K562 (cell line): ENCODE measurements around the gene ZNF22. TPM values are rescaled to one million over a fixed set of nuclear protein-coding genes. Genes with fewer than 3 reads are reported as not detected.

Source experiments
- MECOM ChIP-seq: fragments of 250-450 bp; sonication (Bioruptor Pico); IDR thresholded peaks from 2 replicates; pipeline ENCODE4 v1.8.0; 2022; ENCODE audit warnings: inconsistent platforms
- PCBP1 ChIP-seq: fragments of 200-400 bp; formaldehyde crosslinking; IDR thresholded peaks from 2 replicates; pipeline ENCODE4 v1.6.1; 2018; ENCODE audit warnings: mild to moderate bottlenecking, low read depth, low read length; ENCODE audit not compliant: poor library complexity, severe bottlenecking
- ZBTB40 ChIP-seq, 2 experiments: fragments of 450-650 bp in 1 of 2; sonication (generic) in 1 of 2; formaldehyde crosslinking in 1 of 2; IDR thresholded peaks; 2 replicates each; pipeline versions ENCODE4 v1.7.1 to v1.9.0; 2016 to 2022; ENCODE audit warnings: inconsistent platforms in 1 of 2, mild to moderate bottlenecking in 1 of 2, missing genetic modification reagents in 1 of 2
- ZBTB49 ChIP-seq: sonication (generic); formaldehyde crosslinking; IDR thresholded peaks from 2 replicates; pipeline ENCODE4 v1.8.0; 2022; ENCODE audit warnings: missing genetic modification reagents, mild to moderate bottlenecking, borderline replicate concordance
- ZEB2 ChIP-seq: fragments of 450-650 bp; IDR thresholded peaks from 2 replicates; pipeline ENCODE4 v1.6.1; 2016
- polyA plus RNA-seq, 8 experiments: library from polyadenylated mRNA; depleted of rRNA in 4 of 8; stranded (reverse) in 5 of 8; unstranded in 3 of 8; fragments of >200 nt; fragmentation: Nextera tagmentation in 2 of 8; fragmentation: Illumina TruSeq in 1 of 8; extraction: Ambion mirVana in 2 of 8; extraction: Trizol in 1 of 8; gene quantifications; 2 replicates each; pipeline versions ENCODE4 v1.2.1 to v1.2.3, GENCODE V29; 2011 to 2014; ENCODE audit warnings: inconsistent platforms in 1 of 8, missing spikeins in 1 of 8
- total RNA-seq, 7 experiments: library from RNA; depleted of rRNA in 6 of 7; stranded (reverse); fragments of >200 nt in 6 of 7; fragmentation: Illumina TruSeq in 2 of 7; extraction: Trizol in 2 of 7; gene quantifications; 2 replicates each; pipeline versions ENCODE4 v1.2.1 to v1.2.3, GENCODE V29; 2011 to 2021; ENCODE audit warnings: low replicate concordance in 1 of 7
- TF ChIP-seq, protein P1 (sequence below): fragments of 200-800 bp; sonication (Bioruptor generic); IDR thresholded peaks from 2 replicates; pipeline ENCODE4 v1.6.1; 2016; ENCODE audit warnings: missing genetic modification characterization, missing compliant biosample characterization
- TF ChIP-seq, protein P2 (sequence below): fragments of 450-650 bp; conservative IDR thresholded peaks from 2 replicates; pipeline ENCODE4 v1.6.1; 2016; ENCODE audit warnings: missing genetic modification characterization, low read depth, mild to moderate bottlenecking, missing compliant biosample characterization, moderate library complexity

Gene ZNF22
- total and polyA plus RNA-seq, 9 of the 15 experiments (the other 6 are each of a cell fraction or from before 2014, with no cell fraction given): 36.2 to 98.7 (median 51.2) TPM

DNA sequence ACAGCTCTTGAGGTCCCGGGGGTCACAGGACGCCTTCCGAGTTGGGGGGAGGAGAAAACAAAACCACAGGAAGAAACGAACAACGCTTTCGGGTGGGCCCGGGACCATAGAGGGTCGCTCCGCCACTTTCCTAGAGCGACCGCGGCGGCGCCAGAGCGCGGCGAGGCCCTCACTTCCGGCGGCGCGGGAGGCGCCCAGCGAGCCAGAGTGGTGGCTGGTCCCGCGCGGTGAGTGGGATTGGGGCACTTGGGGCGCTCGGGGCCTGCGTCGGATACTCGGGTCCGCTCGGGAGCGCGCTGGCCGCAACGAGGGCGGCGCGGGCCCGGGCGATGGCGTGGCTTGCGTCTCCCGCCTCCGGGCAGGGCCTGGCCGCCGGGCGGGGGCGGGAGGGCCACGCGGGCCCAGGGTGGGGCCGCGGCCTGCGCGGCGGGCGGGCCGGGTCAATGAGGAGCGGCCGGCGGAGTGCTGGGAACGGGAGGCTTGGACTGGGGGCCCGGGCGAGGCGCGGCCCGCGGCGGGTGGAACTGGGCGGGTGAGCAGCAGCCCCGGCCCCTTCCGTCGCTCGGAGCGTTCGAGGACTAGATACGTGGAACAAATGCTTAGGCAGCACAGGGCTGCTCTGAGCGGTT is at the start of gene ZNF22 (continued):
- TF ChIP-seq ZBTB49 (CRISPR knock-in tag) (0 out of 2 replicates have a peak, but pooled peaks have one; percentile 63), PCBP1 (peak; percentile 77), ZBTB40 (IDR thresholded peaks at IDR 0.05) (peak; percentile 84), ZBTB40 (CRISPR knock-in tag; IDR thresholded peaks at IDR 0.05) (no peak), ZEB2 (no peak), MECOM (CRISPR knock-in tag) (no peak)
- TF ChIP-seq, protein P1, sequence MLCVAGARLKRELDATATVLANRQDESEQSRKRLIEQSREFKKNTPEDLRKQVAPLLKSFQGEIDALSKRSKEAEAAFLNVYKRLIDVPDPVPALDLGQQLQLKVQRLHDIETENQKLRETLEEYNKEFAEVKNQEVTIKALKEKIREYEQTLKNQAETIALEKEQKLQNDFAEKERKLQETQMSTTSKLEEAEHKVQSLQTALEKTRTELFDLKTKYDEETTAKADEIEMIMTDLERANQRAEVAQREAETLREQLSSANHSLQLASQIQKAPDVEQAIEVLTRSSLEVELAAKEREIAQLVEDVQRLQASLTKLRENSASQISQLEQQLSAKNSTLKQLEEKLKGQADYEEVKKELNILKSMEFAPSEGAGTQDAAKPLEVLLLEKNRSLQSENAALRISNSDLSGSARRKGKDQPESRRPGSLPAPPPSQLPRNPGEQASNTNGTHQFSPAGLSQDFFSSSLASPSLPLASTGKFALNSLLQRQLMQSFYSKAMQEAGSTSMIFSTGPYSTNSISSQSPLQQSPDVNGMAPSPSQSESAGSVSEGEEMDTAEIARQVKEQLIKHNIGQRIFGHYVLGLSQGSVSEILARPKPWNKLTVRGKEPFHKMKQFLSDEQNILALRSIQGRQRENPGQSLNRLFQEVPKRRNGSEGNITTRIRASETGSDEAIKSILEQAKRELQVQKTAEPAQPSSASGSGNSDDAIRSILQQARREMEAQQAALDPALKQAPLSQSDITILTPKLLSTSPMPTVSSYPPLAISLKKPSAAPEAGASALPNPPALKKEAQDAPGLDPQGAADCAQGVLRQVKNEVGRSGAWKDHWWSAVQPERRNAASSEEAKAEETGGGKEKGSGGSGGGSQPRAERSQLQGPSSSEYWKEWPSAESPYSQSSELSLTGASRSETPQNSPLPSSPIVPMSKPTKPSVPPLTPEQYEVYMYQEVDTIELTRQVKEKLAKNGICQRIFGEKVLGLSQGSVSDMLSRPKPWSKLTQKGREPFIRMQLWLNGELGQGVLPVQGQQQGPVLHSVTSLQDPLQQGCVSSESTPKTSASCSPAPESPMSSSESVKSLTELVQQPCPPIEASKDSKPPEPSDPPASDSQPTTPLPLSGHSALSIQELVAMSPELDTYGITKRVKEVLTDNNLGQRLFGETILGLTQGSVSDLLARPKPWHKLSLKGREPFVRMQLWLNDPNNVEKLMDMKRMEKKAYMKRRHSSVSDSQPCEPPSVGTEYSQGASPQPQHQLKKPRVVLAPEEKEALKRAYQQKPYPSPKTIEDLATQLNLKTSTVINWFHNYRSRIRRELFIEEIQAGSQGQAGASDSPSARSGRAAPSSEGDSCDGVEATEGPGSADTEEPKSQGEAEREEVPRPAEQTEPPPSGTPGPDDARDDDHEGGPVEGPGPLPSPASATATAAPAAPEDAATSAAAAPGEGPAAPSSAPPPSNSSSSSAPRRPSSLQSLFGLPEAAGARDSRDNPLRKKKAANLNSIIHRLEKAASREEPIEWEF: peak; percentile 88; the same call in 1 of the 2 replicates
- TF ChIP-seq, protein P2, sequence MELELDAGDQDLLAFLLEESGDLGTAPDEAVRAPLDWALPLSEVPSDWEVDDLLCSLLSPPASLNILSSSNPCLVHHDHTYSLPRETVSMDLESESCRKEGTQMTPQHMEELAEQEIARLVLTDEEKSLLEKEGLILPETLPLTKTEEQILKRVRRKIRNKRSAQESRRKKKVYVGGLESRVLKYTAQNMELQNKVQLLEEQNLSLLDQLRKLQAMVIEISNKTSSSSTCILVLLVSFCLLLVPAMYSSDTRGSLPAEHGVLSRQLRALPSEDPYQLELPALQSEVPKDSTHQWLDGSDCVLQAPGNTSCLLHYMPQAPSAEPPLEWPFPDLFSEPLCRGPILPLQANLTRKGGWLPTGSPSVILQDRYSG (tag): no peak
